ENCODE measurements around the gene LRP5. TPM values are rescaled to one million over a fixed set of nuclear protein-coding genes. Genes with fewer than 3 reads are reported as not detected.

LRP5 gene
- total RNA-seq, 2 experiments from 2014 or later = 10.5 to 15.3 TPM

DNA sequence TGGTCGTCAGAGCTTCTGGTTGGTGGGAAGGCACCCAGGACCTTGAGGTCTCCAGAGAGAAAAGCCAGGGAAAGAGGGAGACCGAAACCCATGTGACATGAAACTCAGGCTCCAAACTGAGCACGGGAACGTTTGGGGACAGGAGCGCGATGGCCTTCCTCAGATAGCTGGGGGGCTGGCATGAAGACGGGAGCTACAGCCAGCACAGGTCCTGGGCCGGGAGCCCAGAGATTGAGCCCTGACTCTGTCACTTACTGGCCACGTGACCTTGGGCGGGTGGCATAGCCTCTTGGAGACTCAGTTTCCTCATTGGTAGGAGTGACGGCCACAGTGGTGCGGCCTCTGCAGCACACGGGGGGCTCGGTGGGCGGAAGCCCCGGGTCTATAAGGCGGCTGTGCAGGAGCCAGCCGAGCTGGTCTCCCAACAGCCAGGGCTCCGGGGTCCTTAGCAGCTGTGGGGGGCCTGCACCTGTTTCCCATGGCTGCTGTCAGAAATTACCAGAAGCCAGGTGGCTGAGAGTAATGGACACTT is 111.8 kb downstream of the LRP5 start:
- H3K4me3 Mint-ChIP-seq = no peak overlapping the region
- TF ChIP-seq, protein P1, sequence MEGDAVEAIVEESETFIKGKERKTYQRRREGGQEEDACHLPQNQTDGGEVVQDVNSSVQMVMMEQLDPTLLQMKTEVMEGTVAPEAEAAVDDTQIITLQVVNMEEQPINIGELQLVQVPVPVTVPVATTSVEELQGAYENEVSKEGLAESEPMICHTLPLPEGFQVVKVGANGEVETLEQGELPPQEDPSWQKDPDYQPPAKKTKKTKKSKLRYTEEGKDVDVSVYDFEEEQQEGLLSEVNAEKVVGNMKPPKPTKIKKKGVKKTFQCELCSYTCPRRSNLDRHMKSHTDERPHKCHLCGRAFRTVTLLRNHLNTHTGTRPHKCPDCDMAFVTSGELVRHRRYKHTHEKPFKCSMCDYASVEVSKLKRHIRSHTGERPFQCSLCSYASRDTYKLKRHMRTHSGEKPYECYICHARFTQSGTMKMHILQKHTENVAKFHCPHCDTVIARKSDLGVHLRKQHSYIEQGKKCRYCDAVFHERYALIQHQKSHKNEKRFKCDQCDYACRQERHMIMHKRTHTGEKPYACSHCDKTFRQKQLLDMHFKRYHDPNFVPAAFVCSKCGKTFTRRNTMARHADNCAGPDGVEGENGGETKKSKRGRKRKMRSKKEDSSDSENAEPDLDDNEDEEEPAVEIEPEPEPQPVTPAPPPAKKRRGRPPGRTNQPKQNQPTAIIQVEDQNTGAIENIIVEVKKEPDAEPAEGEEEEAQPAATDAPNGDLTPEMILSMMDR (IDR thresholded peaks at IDR 0.05) = no peak
- no peak for ATAC-seq
- POLR2A ChIA-PET = no interaction called here
- no peaks in the 10 kb centered on the region for H3K27me3 Mint-ChIP-seq
- H3K27ac Mint-ChIP-seq = no peak overlapping the region
- DNase-seq = no peak
- H3K4me1 Mint-ChIP-seq (ENCODE audit: low read depth) = no peaks in the 10 kb centered on the region
- peaks cover 6% of the 10 kb centered on the region for H3K9me3 Mint-ChIP-seq
- intact Hi-C loops (cut with micrococcal nuclease) = no loop called here
- CTCF ChIA-PET = no interaction called here
- peaks cover 11% of the 10 kb centered on the region for H3K36me3 Mint-ChIP-seq (ENCODE audit: low read depth)

DNA sequence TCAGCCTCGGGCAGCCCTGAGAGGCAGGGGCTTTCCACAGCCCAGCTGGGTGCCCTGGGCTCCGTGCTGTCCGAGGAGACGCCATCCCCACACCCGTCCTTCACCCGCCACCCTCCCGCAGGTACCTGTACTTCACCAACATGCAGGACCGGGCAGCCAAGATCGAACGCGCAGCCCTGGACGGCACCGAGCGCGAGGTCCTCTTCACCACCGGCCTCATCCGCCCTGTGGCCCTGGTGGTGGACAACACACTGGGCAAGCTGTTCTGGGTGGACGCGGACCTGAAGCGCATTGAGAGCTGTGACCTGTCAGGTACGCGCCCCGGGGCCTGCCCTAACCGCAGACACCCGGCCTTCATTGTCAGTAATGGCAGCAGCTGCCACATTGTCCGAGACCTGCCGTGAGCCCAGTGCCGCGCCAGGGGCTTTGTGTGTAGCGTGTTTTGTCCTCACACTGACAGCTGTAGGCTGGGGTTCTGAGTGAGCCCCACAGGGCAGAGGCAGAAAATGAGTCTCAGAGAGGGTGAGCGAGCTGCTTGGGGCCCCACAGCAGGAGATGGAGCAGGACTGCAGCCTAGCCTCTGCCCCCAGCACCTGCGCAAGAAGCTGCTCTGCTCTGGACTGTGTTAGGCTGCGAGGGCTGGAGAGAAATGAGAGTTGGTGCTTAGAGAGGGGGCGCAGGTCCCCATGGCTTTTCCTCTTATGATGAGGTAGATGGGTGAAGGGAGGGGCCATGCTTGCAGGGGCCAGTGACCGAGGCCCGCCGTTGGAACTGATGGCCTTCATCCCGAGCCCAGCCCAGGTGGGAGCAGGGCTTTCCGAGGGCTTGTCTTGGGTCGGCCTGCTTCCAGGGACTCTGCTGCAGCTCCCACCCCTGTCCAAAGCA is 112.8 kb downstream of the LRP5 start:
- TF ChIP-seq, protein P1 (IDR thresholded peaks at IDR 0.05) = no peak
- CTCF ChIA-PET = interaction anchor here (0.8 kb wide), 1 partner anchor 168 kb away, joined by 3 read pairs; no protein-coding TSS in a partner anchor
- H3K36me3 Mint-ChIP-seq (ENCODE audit: low read depth) = peaks cover 19% of the 10 kb centered on the region
- no peaks in the 10 kb centered on the region for H3K27me3 Mint-ChIP-seq
- ATAC-seq (no peak), DNase-seq (no peak)
- intact Hi-C loops (cut with micrococcal nuclease) = no loop called here
- H3K4me1 Mint-ChIP-seq (ENCODE audit: low read depth) = no peaks in the 10 kb centered on the region
- no peak overlapping the region for H3K27ac Mint-ChIP-seq
- H3K4me3 Mint-ChIP-seq = no peak overlapping the region
- H3K9me3 Mint-ChIP-seq = peaks cover 14% of the 10 kb centered on the region
- POLR2A ChIA-PET = no interaction called here

DNA sequence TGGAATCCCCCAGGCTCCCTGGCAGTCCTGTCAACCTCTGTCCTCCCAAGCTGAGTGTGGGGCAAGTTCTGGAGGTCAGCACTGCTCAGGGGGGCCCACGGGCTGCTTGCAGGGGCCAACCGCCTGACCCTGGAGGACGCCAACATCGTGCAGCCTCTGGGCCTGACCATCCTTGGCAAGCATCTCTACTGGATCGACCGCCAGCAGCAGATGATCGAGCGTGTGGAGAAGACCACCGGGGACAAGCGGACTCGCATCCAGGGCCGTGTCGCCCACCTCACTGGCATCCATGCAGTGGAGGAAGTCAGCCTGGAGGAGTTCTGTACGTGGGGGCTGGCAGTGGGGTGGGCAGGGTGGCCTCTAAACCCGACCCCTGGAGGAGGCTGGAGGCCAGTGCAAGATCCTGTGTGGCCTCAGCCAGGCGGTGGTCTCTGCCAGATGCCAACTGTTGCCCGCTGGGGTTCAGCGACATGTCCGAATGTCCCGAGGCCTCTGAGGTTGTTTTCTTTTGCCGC is 113.5 kb downstream of the LRP5 start:
- no peak overlapping the region for H3K27ac Mint-ChIP-seq
- TF ChIP-seq, protein P1 (IDR thresholded peaks at IDR 0.05) = no peak
- H3K4me1 Mint-ChIP-seq (ENCODE audit: low read depth) = no peaks in the 10 kb centered on the region
- intact Hi-C loops (cut with micrococcal nuclease) = no loop called here
- ChIA-PET CTCF (no interaction called here), POLR2A (no interaction called here)
- H3K27me3 Mint-ChIP-seq = no peaks in the 10 kb centered on the region
- H3K4me3 Mint-ChIP-seq = no peak overlapping the region
- peaks cover 19% of the 10 kb centered on the region for H3K9me3 Mint-ChIP-seq
- ATAC-seq (no peak), DNase-seq (no peak)
- peaks cover 25% of the 10 kb centered on the region for H3K36me3 Mint-ChIP-seq (ENCODE audit: low read depth)

DNA sequence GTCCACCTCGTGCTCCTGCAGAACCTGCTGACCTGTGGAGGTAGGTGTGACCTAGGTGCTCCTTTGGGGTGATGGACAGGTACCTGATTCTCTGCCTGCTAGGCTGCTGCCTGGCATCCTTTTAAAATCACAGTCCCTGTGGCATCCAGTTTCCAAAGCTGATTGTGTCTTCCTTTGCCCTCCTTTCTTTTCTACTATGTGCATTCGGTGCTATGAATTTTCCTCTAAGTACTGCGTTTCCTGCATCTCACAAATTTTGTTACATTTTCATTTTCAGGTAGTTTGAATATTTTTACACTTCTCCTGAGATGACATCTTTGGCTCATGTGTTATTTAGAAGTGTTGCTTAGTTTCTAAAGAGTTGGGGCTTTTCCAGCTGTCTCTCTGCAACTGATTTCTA is 117.3 kb downstream of the LRP5 start:
- ChIA-PET CTCF (no interaction called here), POLR2A (no interaction called here)
- ATAC-seq (no peak), DNase-seq (no peak)
- Mint-ChIP-seq H3K27me3 (no peaks in the 10 kb centered on the region), H3K27ac (no peak overlapping the region), H3K4me3 (no peak overlapping the region), H3K4me1 (ENCODE audit: low read depth) (no peaks in the 10 kb centered on the region), H3K36me3 (ENCODE audit: low read depth) (peaks cover 25% of the 10 kb centered on the region), H3K9me3 (peaks cover 19% of the 10 kb centered on the region)
- TF ChIP-seq, protein P1 (IDR thresholded peaks at IDR 0.05) = no peak
- intact Hi-C loops (cut with micrococcal nuclease) = no loop called here

DNA sequence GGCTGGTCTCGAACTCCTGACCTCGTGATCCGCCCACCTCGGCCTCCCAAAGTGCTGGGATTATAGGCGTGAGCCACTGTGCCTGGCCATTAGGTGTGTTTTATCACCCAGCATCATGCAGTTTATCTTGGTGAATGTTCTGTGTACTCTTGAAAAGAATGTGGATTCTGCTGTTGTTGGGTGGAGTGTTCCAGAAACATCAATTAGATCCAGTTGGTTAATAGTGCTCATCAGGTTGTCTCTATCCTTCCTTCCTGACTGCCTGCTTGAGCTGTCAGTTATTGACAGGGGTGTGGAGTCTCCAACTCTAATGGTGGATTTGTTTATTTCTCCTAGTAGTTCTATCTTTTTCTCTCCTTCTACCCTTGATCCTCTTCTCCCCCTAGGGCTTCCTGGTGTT is 118.0 kb downstream of the LRP5 start:
- Mint-ChIP-seq H3K27me3 (no peaks in the 10 kb centered on the region), H3K36me3 (ENCODE audit: low read depth) (peaks cover 25% of the 10 kb centered on the region), H3K27ac (no peak overlapping the region), H3K4me3 (no peak overlapping the region), H3K9me3 (peaks cover 19% of the 10 kb centered on the region), H3K4me1 (ENCODE audit: low read depth) (no peaks in the 10 kb centered on the region)
- intact Hi-C loops (cut with micrococcal nuclease) = no loop called here
- DNase-seq (no peak), ATAC-seq (no peak)
- ChIA-PET CTCF (interaction anchor here (0.7 kb wide), 1 partner anchor 1485 kb away, joined by 4 read pairs; no protein-coding TSS in a partner anchor), POLR2A (no interaction called here)
- TF ChIP-seq, protein P1 (IDR thresholded peaks at IDR 0.05) = no peak
